Posterior vena cava (tissue), 2 donors: ENCODE measurements around the gene DAB2IP. TPM values are rescaled to one million over a fixed set of nuclear protein-coding genes. Genes with fewer than 3 reads are reported as not detected.

Source experiments
- DNase-seq: peaks from one replicate; pipeline ENCODE4 v3.0.0-alpha.2; 2020; ENCODE audit warnings: low spot score
- intact Hi-C, 2 donors: fragments of 100-400 bp; cut with DNase I; formaldehyde crosslinking; loops; one replicate each; pipeline versions ENCODE4 v1.14.1 to v1.14.2; 2022 to 2023
- total RNA-seq, 2 donors: library from RNA; stranded (reverse); fragmentation: NEBNext Ultra II Directional; extraction: Animal tissue kit (Norgen Biotek cat#: 25700); gene quantifications; one replicate each; pipeline ENCODE4 v1.2.1, GENCODE V29; 2021
- donor health status: DM: yes; HTN: yes; CAD: no.
- donor health status: DM: yes; HTN: yes; CAD: no.

DAB2IP gene
- total RNA-seq, 2 donors from 2014 or later: 68.1 to 83.8 TPM

DNA sequence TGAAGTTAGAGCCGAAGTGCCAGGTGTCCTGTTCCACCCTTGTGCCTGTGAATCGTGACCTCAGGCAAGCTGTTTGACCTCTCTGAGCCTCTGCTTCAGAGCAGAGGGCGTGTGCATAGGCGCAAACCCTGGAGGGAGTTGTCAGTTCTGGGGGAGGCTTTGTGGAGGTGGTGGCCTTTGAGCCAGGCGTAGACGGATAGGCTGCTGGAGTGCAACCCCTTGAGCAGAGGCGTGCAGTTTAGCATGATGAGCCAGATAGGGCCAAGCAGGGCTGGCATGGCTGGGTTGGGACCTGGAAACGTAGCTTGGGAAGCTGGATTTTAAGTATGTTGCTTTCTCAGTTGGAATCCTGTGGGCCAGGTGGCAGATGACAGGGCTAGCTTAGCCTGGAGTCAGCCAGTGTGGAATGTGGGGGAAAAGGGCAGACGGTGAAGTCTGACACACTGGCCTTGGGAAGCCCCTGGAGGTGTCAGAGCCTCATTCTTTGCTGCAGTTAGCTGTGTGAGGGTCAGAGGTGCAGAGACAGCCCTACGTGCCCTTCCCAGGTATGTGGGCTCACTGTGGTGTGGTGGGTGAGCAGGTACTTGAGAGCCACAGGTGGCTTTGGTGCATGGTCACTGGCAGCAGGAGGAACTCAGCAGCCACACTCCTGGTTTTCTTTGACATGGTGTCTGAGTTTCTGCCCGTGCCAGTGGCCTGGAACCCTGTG, 93.4 kb downstream of the DAB2IP start:
- DNase-seq: no peak

GRCh38 chr9:121745396-121745695, 93.9 kb downstream of the DAB2IP start:
- intact Hi-C loops: no loop called here
- no peak for DNase-seq

More for the DNA sequence above, 93.4 kb downstream of the DAB2IP start:
- intact Hi-C loops: no loop called here

DNA sequence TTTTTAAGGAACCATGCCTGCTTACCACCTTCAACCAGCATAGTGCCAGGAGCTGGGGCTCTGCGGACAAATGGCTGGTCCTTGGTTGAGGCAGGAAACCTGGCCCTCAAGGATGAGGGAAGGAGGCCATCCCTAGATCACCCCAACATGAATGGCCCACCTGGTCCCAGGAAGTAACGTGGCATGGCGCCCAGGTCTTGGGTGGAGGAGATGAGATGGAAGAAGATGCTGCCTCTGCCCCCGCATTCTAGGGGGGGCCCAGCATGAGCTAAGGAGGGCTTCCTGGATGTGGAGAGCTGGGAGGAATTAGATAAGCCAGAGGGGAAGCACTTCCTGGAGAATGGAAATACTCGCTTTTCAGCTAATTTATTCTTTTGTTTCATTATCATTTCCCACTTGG, 95.0 kb downstream of the DAB2IP start:
- intact Hi-C loops: no loop called here
- DNase-seq: no peak

- no peak for DNase-seq
- intact Hi-C loops: no loop called here
Measured at GRCh38 chr9:121746866-121747265, 95.4 kb downstream of the DAB2IP start.

GRCh38 chr9:121748074-121748473, 96.6 kb downstream of the DAB2IP start:
- intact Hi-C loops: no loop called here
- DNase-seq: no peak

- intact Hi-C loops: no loop called here
- DNase-seq: peak; percentile 88
Measured at GRCh38 chr9:121748727-121749423, 97.4 kb downstream of the DAB2IP start.

DNA sequence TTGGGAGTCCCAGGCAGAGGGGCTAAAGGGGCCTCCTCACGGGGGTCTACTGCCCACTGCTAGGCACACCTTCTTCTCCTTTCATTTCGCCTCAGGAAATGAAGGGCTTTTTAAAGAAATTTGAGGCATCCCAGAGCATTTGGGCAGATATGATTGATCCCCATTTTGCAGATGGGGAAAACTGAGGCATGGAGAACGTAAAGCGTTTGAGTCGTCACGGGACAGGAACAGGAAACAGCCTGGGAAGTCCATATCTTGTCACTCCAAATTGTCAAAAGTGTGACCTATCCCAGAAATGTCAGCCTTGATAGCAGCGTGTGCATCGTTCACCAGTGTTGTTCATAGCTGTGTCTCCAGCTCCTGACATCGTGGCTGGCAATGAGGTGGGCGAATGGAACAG, 98.2 kb downstream of the DAB2IP start:
- no peak for DNase-seq
- intact Hi-C loops: no loop called here

- DNase-seq: no peak
- intact Hi-C loops: no loop called here
Measured at GRCh38 chr9:121750259-121750714, 98.9 kb downstream of the DAB2IP start.

DNA sequence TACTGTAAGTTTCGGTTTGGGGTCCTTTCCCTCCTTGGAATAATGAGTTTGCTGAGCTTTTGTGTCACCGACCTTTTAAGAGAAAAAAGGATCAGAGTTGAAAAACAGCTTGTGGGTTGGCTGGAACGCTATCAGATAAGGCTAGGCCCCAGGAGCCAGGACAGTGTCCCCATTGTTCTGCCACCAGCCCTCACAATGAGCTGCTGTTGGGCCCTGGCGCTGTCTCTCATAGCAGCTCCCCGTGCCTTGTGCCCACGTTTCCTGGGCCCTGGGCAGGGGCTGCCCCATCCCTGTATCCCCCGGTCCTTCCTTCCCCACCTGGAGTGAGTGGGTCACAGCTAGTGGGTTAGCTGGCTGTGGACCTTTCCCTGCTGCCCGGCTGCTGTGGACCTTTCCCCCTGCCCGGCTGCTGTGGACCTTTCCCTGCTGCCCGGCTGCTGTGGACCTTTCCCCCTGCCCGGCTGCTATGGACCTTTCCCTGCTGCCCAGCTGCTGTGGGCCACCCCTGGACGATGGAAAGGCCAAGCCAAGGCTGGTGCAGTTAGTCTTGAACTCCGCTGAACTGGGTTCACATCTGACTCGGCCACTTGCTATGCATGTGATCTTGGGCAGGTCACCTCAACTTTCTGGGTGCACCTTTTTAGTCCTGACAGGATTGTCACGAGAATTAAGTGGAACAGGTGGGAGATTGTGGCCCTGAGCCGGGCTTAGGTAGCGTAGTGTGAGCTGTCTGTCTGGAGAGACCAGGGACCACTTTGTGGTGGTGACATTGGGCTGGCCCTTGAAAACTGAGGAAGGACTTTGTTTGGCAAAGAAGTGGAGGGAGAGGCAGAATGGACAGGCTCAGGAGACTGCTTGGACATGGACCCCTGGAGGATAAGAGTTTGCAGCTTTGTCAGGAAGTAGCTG, 99.5 kb downstream of the DAB2IP start:
- no peak for DNase-seq
- intact Hi-C loops: no loop called here

DNA sequence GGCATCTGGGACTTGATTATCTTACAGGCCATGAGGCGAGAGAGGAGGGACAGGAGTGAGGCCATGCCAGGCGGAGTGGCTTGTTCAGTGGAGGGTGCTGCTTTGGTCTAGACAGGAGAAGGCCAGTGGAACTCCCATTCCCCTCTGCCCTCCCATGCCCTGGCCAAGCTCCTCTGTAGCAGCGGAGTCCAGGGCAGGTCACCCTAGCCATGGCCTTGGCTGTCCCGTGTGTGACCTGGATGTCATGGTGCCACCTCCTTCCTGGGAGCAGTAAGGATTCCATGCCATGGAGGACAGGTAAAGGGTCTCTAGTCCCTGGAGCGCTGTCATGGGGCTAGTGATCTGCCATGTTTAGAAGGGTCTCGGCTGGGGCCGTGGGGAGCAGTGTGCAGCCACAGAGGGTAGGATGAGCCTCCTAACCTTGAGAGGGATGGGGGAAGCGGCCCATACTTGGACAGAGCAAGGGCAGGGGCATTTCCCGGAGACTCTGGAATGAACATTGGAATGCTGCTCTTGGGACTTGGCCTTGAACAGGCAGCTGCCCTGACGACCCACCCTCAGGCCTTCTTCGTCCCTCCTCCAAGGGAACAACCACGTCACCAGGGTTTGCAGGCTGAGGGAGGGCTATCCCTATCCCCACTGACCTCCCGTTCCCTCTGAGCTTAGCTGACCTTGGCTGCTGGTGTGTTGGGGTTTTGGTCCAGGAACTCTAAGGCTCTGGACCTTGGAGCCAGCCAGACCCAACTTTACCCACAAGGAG, 100.4 kb downstream of the DAB2IP start:
- DNase-seq: no peak
- intact Hi-C loops: no loop called here

DNA sequence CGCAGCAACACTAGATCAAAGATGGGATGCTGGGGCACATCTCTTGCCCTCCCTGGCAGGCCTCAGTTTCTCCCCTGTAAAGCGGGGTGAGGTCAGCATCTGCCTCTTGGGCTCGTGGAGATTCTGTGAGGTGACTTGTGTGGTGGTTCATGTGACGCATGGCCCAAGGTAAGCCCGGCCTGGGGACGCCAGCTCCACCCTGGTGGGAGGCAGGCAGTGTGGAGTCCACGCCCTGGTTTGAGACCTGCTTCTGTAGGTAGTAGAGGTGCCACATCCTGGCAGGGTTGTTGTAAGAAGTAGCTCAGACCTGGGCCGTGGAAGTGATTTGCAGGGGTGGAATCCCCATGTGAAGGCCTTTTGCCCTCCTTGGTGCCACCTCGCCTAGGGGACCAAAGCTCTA, 101.5 kb downstream of the DAB2IP start:
- no peak for DNase-seq
- intact Hi-C loops: no loop called here

GRCh38 chr9:121753802-121754654, 102.6 kb downstream of the DAB2IP start:
- no peak for DNase-seq
- intact Hi-C loops: no loop called here

DNA sequence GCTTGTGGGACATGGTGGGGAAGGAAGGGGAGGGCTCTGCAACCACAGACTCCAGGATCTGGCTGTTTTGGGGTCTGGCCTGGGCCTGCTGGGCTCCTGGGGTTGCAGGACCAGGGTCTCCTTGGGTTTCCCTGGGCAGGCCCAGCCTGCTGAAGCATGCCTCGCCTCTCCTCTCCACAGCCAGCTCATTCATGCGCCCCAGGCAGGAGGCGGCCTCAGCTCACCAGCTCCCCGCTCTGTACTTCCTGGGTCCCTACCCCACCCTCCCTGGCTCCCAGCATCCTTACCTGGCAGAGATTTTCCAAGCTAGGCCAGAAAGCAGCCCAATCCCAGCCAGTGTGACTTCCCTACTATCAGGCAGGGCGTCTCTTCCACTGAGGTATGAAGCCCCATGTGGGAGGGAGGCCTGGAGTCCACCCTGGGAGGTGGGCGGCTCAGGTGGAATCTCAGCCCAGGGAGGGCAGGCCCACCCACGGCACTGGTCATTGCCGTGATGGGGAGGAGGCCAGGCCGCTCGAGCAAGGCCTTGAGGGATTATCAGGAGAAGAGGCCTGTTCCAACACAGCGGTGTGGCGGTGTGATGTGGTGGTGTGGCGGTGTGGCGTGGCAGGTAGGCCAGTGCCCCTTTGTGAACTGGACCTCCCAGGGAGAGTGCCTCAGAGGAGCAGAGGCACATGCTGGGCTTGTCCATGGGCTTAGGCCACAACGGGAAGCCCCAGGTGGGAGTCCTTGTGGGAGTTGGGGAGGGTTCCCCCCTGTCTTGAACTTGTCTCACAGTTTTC, 103.4 kb downstream of the DAB2IP start:
- no peak for DNase-seq
- intact Hi-C loops: no loop called here

DNA sequence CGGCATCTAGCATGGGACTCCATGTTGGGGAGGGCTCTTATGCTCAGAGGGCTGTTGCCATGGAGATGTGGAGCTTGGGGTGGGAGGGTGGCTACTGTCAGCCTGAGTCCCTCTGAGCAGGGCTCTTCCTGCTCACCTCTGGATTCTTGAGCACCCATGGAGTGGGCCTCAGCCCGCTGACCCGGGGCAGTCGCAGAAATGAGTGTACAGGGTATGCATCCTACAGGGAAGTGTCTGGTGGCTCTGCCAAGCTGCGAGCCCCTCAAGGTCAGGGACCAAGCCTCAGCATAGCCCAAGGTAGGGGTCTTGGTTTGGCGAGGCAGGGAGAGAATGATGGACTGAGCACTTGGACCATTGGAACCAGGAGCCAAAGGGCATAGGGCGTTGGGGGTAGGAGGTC, 104.1 kb downstream of the DAB2IP start:
- intact Hi-C loops: no loop called here
- DNase-seq: no peak

- DNase-seq: no peak
- intact Hi-C loops: no loop called here
Measured at GRCh38 chr9:121756474-121757280, 105.2 kb downstream of the DAB2IP start.

DNA sequence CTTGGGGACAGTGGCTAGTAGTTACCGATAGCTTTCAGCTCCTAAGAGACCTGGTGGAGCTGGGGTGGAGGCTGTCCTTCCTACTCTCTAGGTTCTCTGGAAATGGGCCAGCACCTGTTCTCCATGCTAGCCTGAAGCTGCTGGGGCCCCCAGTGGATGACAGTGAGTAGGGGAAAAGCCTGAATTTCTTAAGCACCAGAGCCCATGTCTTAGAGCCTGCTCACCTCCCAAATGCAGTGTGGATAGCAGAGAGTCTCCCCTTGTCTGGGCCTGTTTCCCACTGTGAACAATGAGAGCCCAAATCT, 105.8 kb downstream of the DAB2IP start:
- intact Hi-C loops: no loop called here
- no peak for DNase-seq

DNA sequence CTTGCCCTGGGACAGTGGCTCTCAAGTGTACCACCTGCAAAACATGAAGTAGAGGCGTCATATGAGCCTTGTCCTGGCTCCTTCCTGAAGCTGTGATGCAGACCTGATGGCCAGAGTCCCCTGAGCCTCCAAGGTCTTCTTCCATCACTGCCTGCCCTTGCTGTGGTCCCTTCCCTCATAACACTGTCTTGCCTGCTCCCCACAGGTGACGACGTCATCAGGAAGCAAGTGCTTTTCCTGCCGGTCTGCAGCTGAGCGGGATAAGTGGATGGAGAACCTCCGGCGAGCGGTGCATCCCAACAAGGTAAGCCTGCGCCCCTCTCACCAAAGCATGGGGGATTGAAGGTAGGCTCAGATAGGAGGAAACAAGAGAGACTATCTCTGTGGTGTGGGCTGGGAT, 107.3 kb downstream of the DAB2IP start:
- intact Hi-C loops: no loop called here
- DNase-seq: no peak
